SJSA1 (cell line): ENCODE data around the gene ATP2A1. TPM values are rescaled to one million over a fixed set of nuclear protein-coding genes. Genes with fewer than 3 reads are reported as not detected.
A peak's percentile ranks its signal among the peaks of the same experiment; 100 is the strongest.

ENCODE experiments used
- DNase-seq, 2 experiments: peaks; one replicate each; pipeline ENCODE4 v3.0.0-alpha.2; 2015 to 2020; ENCODE audit warnings: low spot score in 2 of 2, low read depth in 1 of 2
- H3K27ac ChIP-seq: fragments of 250-450 bp; sonication (Bioruptor Pico); 2 replicates; pipeline ENCODE4 v1.5.1; 2020; ENCODE audit warnings: mild to moderate bottlenecking, moderate library complexity
- H3K27me3 ChIP-seq: fragments of 250-450 bp; sonication (Bioruptor Pico); replicated peaks from 2 replicates; pipeline ENCODE4 v1.5.1; 2020; ENCODE audit warnings: mild to moderate bottlenecking, moderate library complexity
- H3K36me3 ChIP-seq: fragments of 250-450 bp; sonication (Bioruptor Pico); 2 replicates; pipeline ENCODE4 v1.5.1; 2020; ENCODE audit warnings: mild to moderate bottlenecking
- H3K4me1 ChIP-seq: fragments of 250-450 bp; sonication (Bioruptor Pico); replicated peaks from 2 replicates; pipeline ENCODE4 v1.6.1; 2021; ENCODE audit warnings: mild to moderate bottlenecking
- H3K4me3 ChIP-seq: fragments of 250-450 bp; sonication (Bioruptor Pico); 2 replicates; pipeline ENCODE4 v1.5.1; 2020; ENCODE audit warnings: mild to moderate bottlenecking
- H3K9me3 ChIP-seq: fragments of 250-450 bp; sonication (Bioruptor Pico); replicated peaks from 2 replicates; pipeline ENCODE4 v1.5.1; 2020; ENCODE audit warnings: mild to moderate bottlenecking
- total RNA-seq: library from RNA; depleted of rRNA; stranded (reverse); fragments of >200 nt; shearing (Covaris generic); gene quantifications from 2 replicates; pipeline ENCODE4 v1.2.3, GENCODE V29; 2014

ATP2A1 gene
- total RNA-seq, 1 experiment from 2014 or later = 0.53 TPM

DNA sequence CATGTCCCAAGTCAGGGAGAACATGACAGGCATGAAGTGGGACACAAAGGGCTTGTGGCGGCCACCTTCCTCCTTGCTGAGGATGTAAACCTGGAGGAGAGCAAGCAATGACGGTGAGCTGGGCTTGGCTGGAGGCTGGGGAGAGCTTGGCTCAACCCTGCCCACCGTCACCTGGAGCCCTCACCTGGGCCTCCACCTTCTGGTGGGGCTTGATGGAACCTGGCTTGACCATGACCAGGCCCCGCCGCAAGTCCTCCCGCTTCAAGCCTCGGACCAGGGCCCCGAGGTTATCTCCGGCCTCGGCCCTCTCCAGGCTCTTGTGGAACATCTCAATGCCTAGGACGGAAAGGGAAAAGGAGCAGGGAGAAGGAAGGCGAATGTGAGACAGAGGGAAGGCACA, 34.5 kb upstream of the ATP2A1 start:
- Histone ChIP-seq H3K36me3 (peaks cover 63% of the 10 kb centered on the region), H3K4me3 (no peak overlapping the region), H3K4me1 (peaks cover 12% of the 10 kb centered on the region), H3K9me3 (no peaks in the 10 kb centered on the region), H3K27ac (no peak overlapping the region), H3K27me3 (no peaks in the 10 kb centered on the region)
- no peak for DNase-seq

DNA sequence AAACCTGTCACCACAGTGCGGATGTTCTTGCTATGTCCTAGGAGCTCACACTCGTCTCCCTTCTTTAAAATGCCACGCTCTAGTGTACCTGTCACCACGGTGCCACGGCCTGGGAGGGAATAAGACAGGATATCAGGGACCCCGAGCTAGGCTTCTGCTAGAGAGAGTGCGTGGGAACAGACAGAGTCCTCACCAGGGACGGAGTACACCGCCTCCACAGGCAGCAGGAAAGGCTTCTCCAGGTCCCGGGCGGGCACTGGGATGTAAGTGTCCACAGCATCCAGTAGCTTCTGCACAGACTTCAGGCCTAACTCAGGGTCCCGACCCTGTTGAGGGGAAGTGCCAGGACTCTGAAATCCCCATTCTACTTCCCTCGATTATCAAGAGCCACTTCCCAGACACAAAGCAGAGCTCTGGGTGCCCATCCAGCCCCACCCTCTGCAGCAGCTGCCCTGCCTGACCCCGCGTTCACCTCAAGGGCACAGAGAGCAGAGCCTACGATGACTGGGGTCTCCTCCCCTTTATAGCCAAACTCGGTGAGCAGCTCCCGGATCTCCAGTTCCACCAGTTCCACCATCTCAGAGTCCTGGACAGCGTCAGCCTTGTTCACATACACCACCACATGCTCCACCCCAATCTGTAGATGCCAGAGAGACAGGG, 33.9 kb upstream of the ATP2A1 start:
- Histone ChIP-seq H3K4me1 (peaks cover 12% of the 10 kb centered on the region), H3K36me3 (peaks cover 58% of the 10 kb centered on the region), H3K27ac (no peak overlapping the region), H3K27me3 (no peaks in the 10 kb centered on the region), H3K9me3 (no peaks in the 10 kb centered on the region), H3K4me3 (no peak overlapping the region)
- no peak for DNase-seq

DNA sequence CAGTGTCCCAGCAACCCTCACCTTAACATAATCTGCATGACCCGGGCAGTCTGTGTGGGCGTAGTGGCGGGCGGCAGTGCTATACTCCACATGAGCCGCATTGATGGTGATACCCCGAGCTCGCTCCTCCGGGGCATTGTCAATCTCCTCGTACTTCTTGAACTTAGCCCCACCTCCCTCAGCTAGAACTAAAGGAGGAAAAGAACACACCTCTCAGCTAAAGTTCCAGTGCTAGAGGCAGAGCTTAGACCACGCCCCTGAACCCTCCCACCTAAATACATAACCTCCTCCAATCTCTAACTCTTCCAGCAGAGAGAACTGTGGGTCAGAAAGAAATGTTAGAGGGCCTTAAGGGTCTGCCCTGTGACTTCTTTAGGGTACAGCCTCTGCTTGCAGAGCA, 33.0 kb upstream of the ATP2A1 start:
- H3K27ac ChIP-seq = no peak overlapping the region
- peak overlapping the region; percentile 80 for H3K4me3 ChIP-seq
- no peaks in the 10 kb centered on the region for H3K9me3 ChIP-seq
- peaks cover 12% of the 10 kb centered on the region for H3K4me1 ChIP-seq
- no peak for DNase-seq
- H3K27me3 ChIP-seq = no peaks in the 10 kb centered on the region
- H3K36me3 ChIP-seq = peaks cover 58% of the 10 kb centered on the region

DNA sequence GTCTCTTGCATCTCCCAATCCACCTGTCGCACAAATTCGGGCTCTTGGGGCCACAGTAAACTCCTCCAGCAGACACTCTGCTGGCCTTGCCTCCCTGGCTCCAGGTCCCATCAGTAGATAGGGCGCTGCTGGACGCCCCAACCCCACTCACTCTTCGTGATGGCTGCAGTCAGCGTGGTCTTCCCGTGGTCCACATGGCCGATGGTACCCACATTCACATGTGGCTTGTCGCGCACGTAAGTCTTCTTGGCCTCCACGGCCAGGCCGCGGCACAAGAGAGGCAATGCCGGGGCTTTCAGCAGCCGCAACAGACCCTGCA, 32.6 kb upstream of the ATP2A1 start:
- Histone ChIP-seq H3K4me1 (peaks cover 12% of the 10 kb centered on the region), H3K27ac (peak overlapping the region; percentile 27), H3K27me3 (no peaks in the 10 kb centered on the region), H3K4me3 (peak overlapping the region; percentile 80), H3K9me3 (no peaks in the 10 kb centered on the region), H3K36me3 (peaks cover 56% of the 10 kb centered on the region)
- DNase-seq = no peak

DNA sequence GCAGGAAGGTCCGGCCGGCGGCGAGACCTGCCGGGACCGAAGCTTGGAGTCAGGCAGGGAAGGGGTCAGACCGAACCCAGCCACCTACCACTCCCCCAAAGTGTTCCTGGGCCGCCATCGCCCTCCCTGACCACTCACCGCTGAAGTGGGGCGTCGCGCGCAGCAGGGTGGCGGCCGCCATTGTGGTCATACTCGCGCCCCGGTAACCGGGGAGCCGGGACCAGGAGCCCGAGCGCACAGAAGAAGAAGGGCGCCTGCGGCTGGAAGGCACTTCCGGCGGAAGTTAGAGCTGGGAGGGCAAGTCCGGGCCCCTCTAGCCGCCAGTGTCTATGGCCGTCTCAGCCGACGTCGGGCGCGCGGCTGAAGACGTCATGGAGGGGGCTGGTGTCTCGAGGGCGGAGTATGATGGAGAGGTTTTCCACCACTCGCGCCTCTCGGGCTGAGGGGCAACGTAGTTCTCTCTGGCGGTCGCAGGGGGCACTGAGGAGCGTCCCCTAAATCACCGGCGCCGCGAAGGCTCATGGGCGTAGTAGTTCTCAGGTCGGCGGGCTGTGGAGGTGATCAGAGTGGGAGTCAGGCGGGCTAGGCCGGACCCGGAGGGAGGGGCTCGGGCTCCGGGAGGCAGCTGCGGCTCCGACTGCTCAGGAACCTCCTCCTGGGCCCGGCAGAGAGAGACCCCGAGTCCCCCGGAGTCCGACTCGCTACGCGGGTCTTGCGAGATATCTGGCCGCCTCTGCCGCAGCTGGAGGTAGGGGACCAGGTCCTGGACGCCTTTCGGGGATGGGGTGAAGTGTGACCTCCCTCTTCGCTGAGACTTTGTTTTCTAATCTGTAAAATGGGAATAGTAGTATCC, 32.0 kb upstream of the ATP2A1 start, which contains the start of gene TUFM:
Gene TUFM (minus strand): TSS at position 269 of the 853 bp plus-strand sequence. CDS start 79 bp downstream, at position 190.
- peak; percentile 99 for DNase-seq
- H3K27me3 ChIP-seq = no peaks in the 10 kb centered on the region
- no peaks in the 10 kb centered on the region for H3K9me3 ChIP-seq
- peak within 1 kb of the TSS; percentile 35 for H3K27ac ChIP-seq
- H3K36me3 ChIP-seq = peaks cover 50% of the 10 kb centered on the region
- peaks cover 12% of the 10 kb centered on the region for H3K4me1 ChIP-seq
- H3K4me3 ChIP-seq = peak within 1 kb of the TSS; percentile 80

DNA sequence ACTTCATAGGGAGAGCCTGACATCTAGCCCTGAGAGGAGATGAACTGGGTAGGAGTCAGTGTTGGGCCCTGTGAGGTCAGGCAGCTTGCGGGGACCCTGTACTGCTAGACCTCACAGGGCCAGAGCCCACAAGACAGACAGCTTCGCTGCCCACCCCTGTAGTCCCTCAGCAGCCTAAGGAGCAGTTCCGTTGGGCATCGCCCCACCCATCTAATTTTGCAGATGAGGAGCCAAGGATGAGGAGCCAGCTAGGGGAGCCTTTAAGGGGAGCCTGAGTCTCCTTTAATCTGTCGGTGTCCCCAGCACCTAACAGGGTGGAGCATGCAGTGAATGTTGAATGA, 31.4 kb upstream of the ATP2A1 start:
- H3K4me1 ChIP-seq = peaks cover 12% of the 10 kb centered on the region
- H3K27ac ChIP-seq = peak overlapping the region; percentile 35
- no peaks in the 10 kb centered on the region for H3K27me3 ChIP-seq
- H3K4me3 ChIP-seq = peak overlapping the region; percentile 80
- DNase-seq = no peak
- no peaks in the 10 kb centered on the region for H3K9me3 ChIP-seq
- peaks cover 44% of the 10 kb centered on the region for H3K36me3 ChIP-seq

DNA sequence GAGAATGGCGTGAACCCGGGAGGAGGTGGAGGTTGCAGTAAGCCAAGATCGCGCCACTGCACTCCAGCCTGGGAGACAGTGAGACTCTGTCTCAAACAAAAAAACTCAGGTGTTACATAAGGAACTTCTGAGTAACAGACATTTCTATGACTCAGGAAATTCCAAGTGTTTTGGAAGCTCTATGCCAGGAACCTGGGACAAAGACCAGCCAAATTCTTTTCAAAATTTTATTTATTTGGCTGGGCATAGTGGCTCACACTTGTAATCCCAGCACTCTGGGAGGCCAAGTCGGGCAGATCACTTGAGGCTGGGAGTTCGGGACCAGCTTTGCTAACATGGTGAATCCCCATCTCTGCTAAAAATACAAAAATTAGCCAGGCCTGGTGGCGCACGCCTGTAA, 19.9 kb upstream of the ATP2A1 start:
- H3K27me3 ChIP-seq = no peaks in the 10 kb centered on the region
- peak; percentile 63 to 65 for DNase-seq
- H3K36me3 ChIP-seq = peaks cover 14% of the 10 kb centered on the region
- no peak overlapping the region for H3K4me3 ChIP-seq
- peaks cover 50% of the 10 kb centered on the region for H3K4me1 ChIP-seq
- H3K9me3 ChIP-seq = 0 out of 2 replicates have a peak, but pooled peaks cover 3% of the 10 kb centered on the region
- H3K27ac ChIP-seq = peak overlapping the region; percentile 71

DNA sequence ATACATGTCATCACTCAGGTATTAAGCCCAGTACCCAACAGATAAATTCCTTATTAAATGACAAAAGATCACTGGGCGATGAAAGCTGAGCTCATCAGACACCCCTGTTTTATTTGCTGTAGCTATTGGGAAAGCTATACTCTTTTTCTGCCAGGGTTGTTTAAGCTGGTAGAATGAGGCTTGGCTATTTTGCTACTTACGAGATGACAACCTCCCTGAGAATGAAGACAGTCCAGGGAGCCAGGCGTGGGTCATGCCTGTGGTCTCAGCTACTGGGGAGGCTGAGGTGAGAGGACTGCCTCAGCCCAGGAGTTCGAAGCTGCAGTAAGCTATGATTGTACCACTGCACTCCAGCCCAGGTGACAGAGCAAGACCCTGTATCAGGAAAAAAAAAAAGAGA, 19.0 kb upstream of the ATP2A1 start:
- Histone ChIP-seq H3K4me1 (peaks cover 53% of the 10 kb centered on the region), H3K27me3 (no peaks in the 10 kb centered on the region), H3K4me3 (no peak overlapping the region), H3K9me3 (0 out of 2 replicates have a peak, but pooled peaks cover 3% of the 10 kb centered on the region), H3K27ac (peak overlapping the region; percentile 46; the same call in 1 of the 2 replicates), H3K36me3 (peaks cover 22% of the 10 kb centered on the region)
- no peak for DNase-seq

DNA sequence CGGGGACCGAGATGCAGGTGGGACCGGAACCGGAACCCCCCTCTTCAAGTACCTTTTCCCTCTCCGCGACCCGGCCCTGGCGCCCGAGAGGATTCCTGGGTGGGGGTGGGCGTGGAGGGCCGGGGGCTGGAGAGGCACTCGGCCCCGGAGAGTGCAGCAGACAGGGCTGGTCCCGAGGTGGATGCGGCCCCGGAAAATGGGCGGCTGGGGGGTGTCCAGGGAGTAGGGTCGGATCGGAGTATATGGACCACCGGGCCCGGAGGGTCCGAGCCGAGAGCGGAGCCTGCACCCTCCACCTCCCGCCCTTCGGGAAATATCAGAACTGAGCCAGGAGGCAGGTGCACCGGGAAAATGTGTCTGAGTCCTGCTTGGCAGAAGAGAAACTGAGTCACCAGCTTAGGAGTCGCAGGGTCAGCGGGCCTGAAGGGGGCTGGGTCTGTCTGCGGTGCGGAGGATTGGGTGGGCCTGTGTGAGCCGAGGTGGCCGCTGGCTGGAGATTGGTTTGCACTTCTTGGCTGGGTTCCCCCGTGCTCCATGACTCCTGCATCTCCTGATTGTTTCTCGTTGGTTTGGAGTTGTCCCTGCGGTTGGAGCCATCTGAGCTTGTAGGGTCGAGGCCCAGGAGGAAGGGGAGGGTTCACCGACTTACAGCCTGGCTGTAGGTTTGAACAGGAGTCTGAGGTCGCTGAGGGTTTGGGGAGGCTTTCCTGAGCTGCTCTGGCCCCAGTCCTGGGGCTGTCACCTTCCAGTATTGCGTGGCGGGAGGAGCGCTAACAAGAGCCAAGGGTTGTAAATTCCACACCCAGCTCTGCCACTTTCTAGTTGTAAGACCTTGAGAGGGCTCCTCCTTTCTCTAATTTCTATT, 14.1 kb upstream of the ATP2A1 start:
- Histone ChIP-seq H3K4me3 (peak overlapping the region; percentile 79), H3K27me3 (no peaks in the 10 kb centered on the region), H3K9me3 (no peaks in the 10 kb centered on the region), H3K27ac (peak overlapping the region; percentile 95), H3K4me1 (peaks cover 35% of the 10 kb centered on the region), H3K36me3 (peaks cover 58% of the 10 kb centered on the region)
- DNase-seq = peak in 1 of 2 experiments; percentile 29

DNA sequence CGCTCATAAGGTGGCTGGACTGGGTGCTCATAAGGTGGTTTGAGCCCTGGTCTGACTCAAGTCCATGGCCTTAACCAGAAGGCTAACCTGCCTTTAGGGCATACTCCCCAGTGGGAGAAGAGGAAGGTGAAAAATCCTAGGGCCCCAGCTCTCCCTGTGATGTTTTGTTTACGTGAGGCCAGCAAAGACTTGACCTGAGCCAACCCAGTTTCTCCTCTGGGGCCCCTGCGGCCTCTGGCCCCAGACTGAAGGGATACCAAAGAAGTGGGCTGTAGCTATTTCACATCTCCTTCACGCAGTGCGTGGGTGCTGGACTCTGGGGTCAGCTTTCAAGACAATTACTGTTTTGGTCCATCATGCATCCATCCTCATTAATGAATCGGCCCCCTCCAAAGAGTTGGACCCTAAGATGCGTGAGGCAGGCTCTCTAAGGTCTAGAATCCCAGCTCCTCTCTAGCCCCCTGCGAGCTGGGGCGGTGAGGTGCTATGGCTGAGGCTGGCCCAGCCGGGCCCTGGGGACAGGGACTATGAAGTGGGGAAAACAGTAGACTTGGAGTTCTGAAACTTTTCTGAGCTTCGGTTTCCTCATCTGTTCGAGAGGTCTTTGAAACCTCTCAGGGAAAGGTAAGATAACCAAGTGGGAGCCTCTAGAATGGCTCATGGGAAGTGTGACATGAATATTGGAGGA, 13.1 kb upstream of the ATP2A1 start:
- Histone ChIP-seq H3K27me3 (no peaks in the 10 kb centered on the region), H3K27ac (no peak overlapping the region), H3K4me1 (peaks cover 32% of the 10 kb centered on the region), H3K4me3 (peak overlapping the region; percentile 79), H3K36me3 (peaks cover 66% of the 10 kb centered on the region), H3K9me3 (no peaks in the 10 kb centered on the region)
- DNase-seq = no peak

DNA sequence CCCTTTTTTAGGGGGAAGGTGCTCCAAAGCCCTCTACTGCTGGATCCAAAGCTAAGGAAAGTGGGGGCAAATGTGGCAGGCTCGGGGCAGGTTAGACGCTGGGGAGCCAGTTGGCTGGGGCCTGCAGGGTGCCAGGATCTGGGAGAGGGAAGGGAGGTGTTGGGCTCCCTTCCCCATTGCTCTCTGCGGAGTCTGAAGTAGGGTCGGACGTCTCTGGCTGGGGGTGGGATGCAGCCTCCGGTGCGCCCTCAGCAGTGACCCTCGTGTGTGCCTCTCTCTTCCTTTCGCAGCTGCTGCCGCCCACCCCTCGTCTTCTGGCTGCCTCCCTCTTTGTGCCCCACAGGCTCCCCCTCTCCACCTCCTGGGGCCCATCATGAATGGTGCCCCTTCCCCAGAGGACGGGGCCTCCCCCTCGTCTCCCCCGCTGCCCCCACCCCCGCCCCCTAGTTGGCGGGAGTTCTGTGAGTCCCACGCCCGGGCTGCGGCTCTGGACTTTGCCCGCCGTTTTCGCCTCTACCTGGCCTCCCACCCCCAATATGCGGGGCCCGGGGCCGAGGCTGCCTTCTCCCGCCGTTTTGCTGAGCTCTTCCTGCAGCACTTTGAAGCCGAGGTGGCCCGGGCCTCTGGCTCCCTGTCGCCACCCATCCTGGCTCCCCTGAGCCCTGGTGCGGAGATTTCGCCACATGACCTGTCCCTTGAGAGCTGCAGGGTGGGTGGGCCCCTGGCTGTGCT, 12.4 kb upstream of the ATP2A1 start:
- no peaks in the 10 kb centered on the region for H3K27me3 ChIP-seq
- H3K4me1 ChIP-seq = peaks cover 29% of the 10 kb centered on the region
- no peak overlapping the region for H3K27ac ChIP-seq
- no peaks in the 10 kb centered on the region for H3K9me3 ChIP-seq
- H3K4me3 ChIP-seq = no peak overlapping the region
- DNase-seq = no peak
- peaks cover 71% of the 10 kb centered on the region for H3K36me3 ChIP-seq

DNA sequence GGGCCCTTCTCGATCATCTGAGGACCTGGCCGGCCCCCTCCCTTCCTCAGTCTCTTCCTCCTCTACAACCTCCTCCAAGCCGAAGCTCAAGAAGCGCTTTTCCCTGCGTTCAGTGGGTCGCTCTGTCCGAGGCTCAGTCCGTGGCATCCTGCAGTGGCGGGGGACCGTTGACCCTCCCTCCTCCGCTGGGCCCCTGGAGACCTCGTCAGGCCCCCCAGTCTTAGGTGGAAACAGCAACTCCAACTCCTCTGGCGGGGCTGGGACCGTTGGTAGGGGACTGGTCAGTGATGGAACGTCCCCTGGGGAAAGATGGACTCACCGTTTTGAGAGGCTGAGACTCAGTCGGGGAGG, 11.9 kb upstream of the ATP2A1 start:
- H3K27me3 ChIP-seq = no peaks in the 10 kb centered on the region
- peaks cover 24% of the 10 kb centered on the region for H3K4me1 ChIP-seq
- no peak overlapping the region for H3K27ac ChIP-seq
- peaks cover 72% of the 10 kb centered on the region for H3K36me3 ChIP-seq
- H3K9me3 ChIP-seq = no peaks in the 10 kb centered on the region
- DNase-seq = no peak
- no peak overlapping the region for H3K4me3 ChIP-seq

DNA sequence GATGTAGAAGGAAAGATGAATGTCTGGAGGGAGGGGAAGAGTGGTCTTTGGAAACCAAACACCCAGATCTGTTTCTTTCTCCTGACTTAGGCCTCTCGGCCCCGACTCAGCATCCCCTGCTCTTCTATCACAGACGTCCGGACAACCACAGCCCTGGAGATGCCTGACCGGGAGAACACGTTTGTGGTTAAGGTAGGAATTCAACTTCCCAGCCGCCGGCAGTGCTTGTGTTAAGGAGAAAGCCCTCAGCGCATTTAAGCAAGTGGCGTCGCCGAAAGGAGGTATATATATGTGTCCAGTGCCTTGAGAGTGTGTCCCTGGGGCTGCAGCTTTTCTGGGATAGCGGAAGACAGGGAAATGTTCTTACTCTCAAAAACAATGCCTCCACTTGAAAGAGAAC, 11.0 kb upstream of the ATP2A1 start:
- no peak overlapping the region for H3K4me3 ChIP-seq
- H3K27me3 ChIP-seq = no peaks in the 10 kb centered on the region
- no peak for DNase-seq
- H3K36me3 ChIP-seq = peaks cover 77% of the 10 kb centered on the region
- H3K9me3 ChIP-seq = no peaks in the 10 kb centered on the region
- H3K27ac ChIP-seq = no peak overlapping the region
- H3K4me1 ChIP-seq = peaks cover 16% of the 10 kb centered on the region
